ENCODE results near the gene TMPRSS11F.

- TF ChIP-seq CTCF (IDR thresholded peaks at IDR 0.05 in 2 of 3, conservative IDR thresholded peaks at IDR 0.05 in 1 of 3; ENCODE audit: insufficient read depth in 2 of 3, low read depth in 1 of 3, low read length in 3 of 3) (no peak), SREBF1 (IDR thresholded peaks at IDR 0.05; ENCODE audit: borderline replicate concordance, low read depth, low read length) (no peak), HDAC6 (IDR thresholded peaks at IDR 0.05; ENCODE audit: low read depth, low read length) (no peak), ATF2 (CRISPR knock-in tag; IDR thresholded peaks at IDR 0.05) (no peak), CREB1 (IDR thresholded peaks at IDR 0.05) (no peak), CREB1 (CRISPR knock-in tag; IDR thresholded peaks at IDR 0.05) (no peak), POLR3G (IDR thresholded peaks at IDR 0.05; ENCODE audit: extremely low read depth, insufficient read length, insufficient replicate concordance) (no peak), MAX (CRISPR knock-in tag; IDR thresholded peaks at IDR 0.05) (no peak), ZNF217 (CRISPR knock-in tag; IDR thresholded peaks at IDR 0.05) (no peak), NR1H2 (CRISPR knock-in tag; IDR thresholded peaks at IDR 0.05) (no peak)
Observed at GRCh38 chr4:68176904-68177303, 47.2 kb upstream of the TMPRSS11F start.

All from K562 (cell line).